Lung (tissue), 12 donors: ENCODE measurements around the gene SPRR4. TPM values are rescaled to one million over a fixed set of nuclear protein-coding genes. Genes with fewer than 3 reads are reported as not detected.
A peak's percentile ranks its signal among the peaks of the same experiment; 100 is the strongest.

Experiments used
- ATAC-seq: fragments of 200-7000 bp; cut with Tn5 transposase; one replicate; pipeline ENCODE4 v1.9.1; 2020; ENCODE audit warnings: moderate number of reproducible peaks; ENCODE audit not compliant: insufficient read depth, low FRiP score
- DNase-seq, 3 donors: peaks; one replicate each; pipeline ENCODE4 v3.0.0-alpha.2; 2013 to 2017
- H3K27ac ChIP-seq, 2 donors: one replicate each; pipeline ENCODE4 v1.5.1; 2013; ENCODE audit warnings: mild to moderate bottlenecking in 2 of 2, moderate library complexity in 2 of 2, control low read depth in 1 of 2, inconsistent platforms in 1 of 2, low read depth in 1 of 2, low read length in 1 of 2
- H3K27me3 ChIP-seq, 3 donors: one replicate each; pipeline ENCODE4 v1.5.1; 2013; ENCODE audit warnings: low read length in 2 of 3; ENCODE audit not compliant: control insufficient read depth in 3 of 3, insufficient read depth in 3 of 3
- H3K36me3 ChIP-seq, 4 donors: one replicate each; pipeline ENCODE4 v1.5.1; 2013; ENCODE audit warnings: low read length in 4 of 4, mild to moderate bottlenecking in 1 of 4, moderate library complexity in 1 of 4; ENCODE audit not compliant: control insufficient read depth in 4 of 4, insufficient read depth in 4 of 4
- H3K4me1 ChIP-seq, 5 donors: one replicate each; pipeline ENCODE4 v1.5.1; 2013; ENCODE audit warnings: low read length in 5 of 5, mild to moderate bottlenecking in 2 of 5, moderate library complexity in 1 of 5; ENCODE audit not compliant: control insufficient read depth in 5 of 5, insufficient read depth in 5 of 5
- H3K4me3 ChIP-seq: one replicate; pipeline ENCODE4 v1.5.1; 2013; ENCODE audit warnings: mild to moderate bottlenecking, control low read depth, moderate library complexity
- H3K9ac ChIP-seq, 2 donors: one replicate each; pipeline ENCODE4 v1.5.1; 2013; ENCODE audit warnings: low read length in 2 of 2, control low read depth in 1 of 2; ENCODE audit not compliant: insufficient read depth in 1 of 2
- H3K9me3 ChIP-seq, 4 donors: one replicate each; pipeline ENCODE4 v1.5.1; 2013; ENCODE audit warnings: low read length in 3 of 4, mild to moderate bottlenecking in 1 of 4, moderate library complexity in 1 of 4; ENCODE audit not compliant: control insufficient read depth in 4 of 4, insufficient read depth in 3 of 4
- WGBS, 2 donors: extraction: QIAGEN DNeasy Blood & Tissue Kit; methylation state at CpG; one replicate each; pipeline ENCODE4 v1.1.7; 2013; 5-methylcytosine and 5-hydroxymethylcytosine counted together
- polyA plus RNA-seq, 2 donors: library from polyadenylated mRNA; stranded (reverse); fragments of 200-250 nt; gene quantifications; one replicate each; pipeline ENCODE4 v1.2.1, GENCODE V29; 2013
- total RNA-seq, 2 donors: library from RNA; depleted of rRNA in 1 of 2; stranded (reverse); fragments of >200 nt in 1 of 2; gene quantifications; one replicate each; pipeline ENCODE4 v1.2.1, GENCODE V29; 2014 to 2021
- TF ChIP-seq, protein P1 (sequence below): IDR thresholded peaks from 2 replicates; pipeline ENCODE4 v1.5.1; 2012; ENCODE audit warnings: mild to moderate bottlenecking; ENCODE audit errors: control extremely low read depth, extremely low read depth
- donor health status: control.
- donor health status: control.
- donor health status: Bipolar disorder and iron deficiency.
- donor health status: healthy.
- donor health status: DM: yes; HTN: yes; CAD: no.

SPRR4 gene
- total and polyA plus RNA-seq, 4 donors, result not detected

DNA sequence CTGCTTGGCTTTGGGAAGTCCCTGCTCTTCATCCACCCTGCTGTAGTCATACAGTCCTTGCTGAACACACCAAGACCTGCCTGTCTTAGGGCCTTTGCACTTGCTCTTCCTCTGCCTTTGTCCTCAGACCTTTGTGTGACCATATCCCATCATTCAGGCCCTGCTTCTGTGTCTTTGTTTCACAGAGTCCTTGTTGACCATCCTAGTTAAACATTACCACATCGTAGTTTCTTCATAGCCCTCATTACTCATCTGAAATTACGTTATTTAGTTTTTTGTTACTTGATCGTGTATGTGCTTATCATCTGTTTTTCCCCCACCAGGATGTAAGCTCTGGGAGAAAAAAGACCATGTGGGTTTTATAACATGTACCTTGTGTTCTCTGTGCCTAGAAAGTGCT, 41.8 kb upstream of the SPRR4 start:
- H3K4me3 ChIP-seq, result no peak overlapping the region
- H3K27ac ChIP-seq, result no peak overlapping the region
- H3K36me3 ChIP-seq, result no peaks in the 10 kb centered on the region
- ATAC-seq, result no peak
- TF ChIP-seq, protein P1, sequence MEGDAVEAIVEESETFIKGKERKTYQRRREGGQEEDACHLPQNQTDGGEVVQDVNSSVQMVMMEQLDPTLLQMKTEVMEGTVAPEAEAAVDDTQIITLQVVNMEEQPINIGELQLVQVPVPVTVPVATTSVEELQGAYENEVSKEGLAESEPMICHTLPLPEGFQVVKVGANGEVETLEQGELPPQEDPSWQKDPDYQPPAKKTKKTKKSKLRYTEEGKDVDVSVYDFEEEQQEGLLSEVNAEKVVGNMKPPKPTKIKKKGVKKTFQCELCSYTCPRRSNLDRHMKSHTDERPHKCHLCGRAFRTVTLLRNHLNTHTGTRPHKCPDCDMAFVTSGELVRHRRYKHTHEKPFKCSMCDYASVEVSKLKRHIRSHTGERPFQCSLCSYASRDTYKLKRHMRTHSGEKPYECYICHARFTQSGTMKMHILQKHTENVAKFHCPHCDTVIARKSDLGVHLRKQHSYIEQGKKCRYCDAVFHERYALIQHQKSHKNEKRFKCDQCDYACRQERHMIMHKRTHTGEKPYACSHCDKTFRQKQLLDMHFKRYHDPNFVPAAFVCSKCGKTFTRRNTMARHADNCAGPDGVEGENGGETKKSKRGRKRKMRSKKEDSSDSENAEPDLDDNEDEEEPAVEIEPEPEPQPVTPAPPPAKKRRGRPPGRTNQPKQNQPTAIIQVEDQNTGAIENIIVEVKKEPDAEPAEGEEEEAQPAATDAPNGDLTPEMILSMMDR, result no peak
- DNase-seq, result no peak
- H3K4me1 ChIP-seq, result no peaks in the 10 kb centered on the region
- H3K9ac ChIP-seq, result no peak overlapping the region
- 74 to 86% methylated on average over 3 of the region's 3 CpGs for WGBS, 2 donors
- peaks cover 0 to 5% (median 0%) of the 10 kb centered on the region in 4 donors for H3K9me3 ChIP-seq
- H3K27me3 ChIP-seq, result no peaks in the 10 kb centered on the region

DNA sequence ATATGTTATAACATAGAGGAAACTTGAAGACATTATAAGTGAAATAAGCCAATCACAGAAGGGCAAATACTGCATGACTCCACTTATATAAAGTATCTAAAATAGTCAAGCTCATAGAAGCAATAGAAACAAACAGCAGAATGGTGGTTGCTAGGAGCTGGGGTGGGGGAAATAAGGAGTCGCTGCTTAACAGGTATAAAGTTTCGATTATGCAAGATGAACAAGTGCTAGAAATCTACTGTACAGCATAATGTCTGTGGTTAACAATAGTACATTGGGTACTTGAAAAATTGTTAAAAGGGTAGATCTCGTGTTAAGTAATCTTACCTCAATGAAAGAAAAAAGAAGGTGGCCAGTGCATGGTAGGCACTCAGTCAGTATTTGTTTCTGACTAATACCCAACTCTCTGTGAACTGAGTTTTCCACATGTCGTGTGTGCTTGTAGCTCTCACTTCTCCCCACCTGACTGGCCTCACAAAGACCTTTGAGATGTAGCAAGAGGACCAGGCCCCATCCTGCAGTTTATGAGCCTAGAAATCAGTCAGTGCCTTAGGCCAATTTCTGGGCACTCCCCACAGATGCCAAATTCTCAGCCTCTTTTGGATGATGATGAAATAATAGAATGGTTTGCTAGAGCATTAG, 38.2 kb upstream of the SPRR4 start:
- no peaks in the 10 kb centered on the region for H3K4me1 ChIP-seq
- H3K9ac ChIP-seq, result no peak overlapping the region
- TF ChIP-seq, protein P1, result no peak
- no peaks in the 10 kb centered on the region for H3K36me3 ChIP-seq
- no peaks in the 10 kb centered on the region for H3K27me3 ChIP-seq
- H3K4me3 ChIP-seq, result no peak overlapping the region
- WGBS, 2 donors, result 58 to 75% methylated on average over 4 of the region's 4 CpGs
- H3K27ac ChIP-seq, result no peak overlapping the region
- DNase-seq, result no peak
- ATAC-seq, result peak; percentile 11
- H3K9me3 ChIP-seq, result peaks cover 0 to 2% (median 1%) of the 10 kb centered on the region in 4 donors

DNA sequence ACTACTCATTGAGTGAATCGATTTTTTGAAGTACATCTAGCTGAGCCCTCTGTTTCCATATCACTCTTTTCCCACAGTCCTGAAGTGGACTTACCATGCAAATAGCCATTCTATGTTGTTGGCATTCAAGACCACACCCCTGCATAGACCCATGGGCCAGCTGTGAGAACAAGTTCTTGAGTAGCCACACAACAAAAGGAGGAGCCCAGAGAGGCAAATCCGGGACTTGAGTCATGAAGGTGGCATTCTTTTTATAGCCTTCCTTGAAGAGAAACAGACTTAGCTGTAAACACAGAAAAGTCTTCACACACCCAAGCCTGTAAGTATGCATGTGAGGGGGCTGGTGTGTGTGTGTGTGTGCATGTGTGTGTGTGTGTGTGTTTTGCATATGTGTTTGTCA, 37.3 kb upstream of the SPRR4 start:
- Histone ChIP-seq H3K36me3 (no peaks in the 10 kb centered on the region), H3K27me3 (no peaks in the 10 kb centered on the region), H3K9me3 (peaks cover 0 to 2% (median 1%) of the 10 kb centered on the region in 4 donors), H3K4me1 (no peaks in the 10 kb centered on the region), H3K4me3 (no peak overlapping the region), H3K9ac (no peak overlapping the region), H3K27ac (no peak overlapping the region)
- TF ChIP-seq, protein P1, result no peak
- ATAC-seq (no peak), DNase-seq (no peak)
- WGBS, 2 donors, result 72 to 76% methylated on average over 2 of the region's 2 CpGs

DNA sequence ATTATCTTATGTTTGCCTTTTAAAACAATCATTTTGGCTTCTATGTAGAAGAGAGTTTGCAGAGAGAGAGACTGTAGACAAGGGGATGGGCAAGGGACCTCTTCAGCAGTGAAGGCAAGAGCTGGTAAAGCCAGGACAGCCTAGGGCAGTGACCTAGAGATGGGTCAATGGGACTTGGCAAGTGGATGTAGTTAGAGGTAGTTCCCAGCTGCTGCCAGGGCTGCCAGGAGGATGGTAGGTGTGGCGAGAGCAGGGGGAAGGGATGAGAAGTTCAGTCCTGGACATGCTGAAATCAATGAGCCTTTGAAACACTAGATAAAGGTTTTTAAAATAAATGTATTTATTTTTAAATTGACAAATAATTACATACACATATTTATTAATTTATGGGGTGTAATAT, 29.8 kb upstream of the SPRR4 start:
- H3K9me3 ChIP-seq, result peaks cover 0 to 4% (median 0%) of the 10 kb centered on the region in 4 donors
- DNase-seq (no peak), ATAC-seq (no peak)
- no peaks in the 10 kb centered on the region for H3K27me3 ChIP-seq
- 91 to 96% methylated on average over 1 of the region's 1 CpG for WGBS, 2 donors
- no peak overlapping the region for H3K27ac ChIP-seq
- H3K4me1 ChIP-seq, result no peaks in the 10 kb centered on the region
- no peak overlapping the region for H3K4me3 ChIP-seq
- H3K9ac ChIP-seq, result no peak overlapping the region
- TF ChIP-seq, protein P1, result no peak
- no peaks in the 10 kb centered on the region for H3K36me3 ChIP-seq
